Endothelial cell of umbilical vein (primary cell): Measurements from ENCODE around the gene CREG1. TPM values are rescaled to one million over a fixed set of nuclear protein-coding genes. Genes with fewer than 3 reads are reported as not detected.

Experiments used
- BruUV-seq: library from RNA; stranded (reverse); fragments of 400-500 nt; replicated peaks from 2 replicates; lab custom pipeline; 2021; lab: Mats Ljungman, UMichigan
- CTCF ChIA-PET: fragments of 300-600, 350-600 bp; sonication (Branson Sonifier 250); formaldehyde crosslinking; loops from one replicate; lab custom pipeline; 2021; ENCODE audit warnings: antibody characterized with exemption, inconsistent platforms; lab: Charles Lee
- POLR2A ChIA-PET: fragments of 300-600, 350-600 bp; sonication (Branson Sonifier 250); formaldehyde crosslinking; loops from one replicate; lab custom pipeline; 2021; ENCODE audit warnings: antibody characterized with exemption, inconsistent platforms; lab: Charles Lee
- DNase-seq: peaks from one replicate; pipeline ENCODE4 v3.0.0-alpha.2; 2011; ENCODE audit warnings: low read depth, low spot score
- FAIRE-seq: peaks from 2 replicates; lab custom pipeline; 2011; peaks lifted over from hg19 to GRCh38; lab: Jason Lieb, UNC
- H2AFZ ChIP-seq: 2 replicates; pipeline ENCODE4 v1.6.0; 2012; ENCODE audit warnings: low read depth, low read length, control low read depth, inconsistent platforms
- H3K27ac ChIP-seq: 2 replicates; pipeline ENCODE4 v1.5.1; 2011; ENCODE audit warnings: low read depth, mild to moderate bottlenecking, control low read depth, low read length, moderate library complexity; ENCODE audit not compliant: insufficient read depth
- H3K27me3 ChIP-seq, 2 experiments: 2 replicates each; pipeline versions ENCODE4 v1.6.0 to v1.6.1; 2011; ENCODE audit warnings: low read length in 2 of 2, mixed read lengths in 1 of 2; ENCODE audit not compliant: control insufficient read depth in 2 of 2, insufficient read depth in 2 of 2
- H3K36me3 ChIP-seq, 2 experiments: 2 replicates in 1 of 2; 3 replicates in 1 of 2; pipeline ENCODE4 v1.5.1; 2011; ENCODE audit warnings: low read length in 2 of 2, mild to moderate bottlenecking in 1 of 2, moderate library complexity in 1 of 2; ENCODE audit not compliant: control insufficient read depth in 2 of 2, insufficient read depth in 2 of 2; ENCODE audit errors: extremely low read depth in 1 of 2
- H3K4me1 ChIP-seq: 3 replicates; pipeline ENCODE4 v1.5.1; 2011; ENCODE audit warnings: mild to moderate bottlenecking, low read length; ENCODE audit not compliant: control insufficient read depth, insufficient read depth; ENCODE audit errors: extremely low read depth
- H3K4me2 ChIP-seq: 2 replicates; pipeline ENCODE4 v1.6.1; 2011; ENCODE audit warnings: low read length, control low read depth, mixed read lengths; ENCODE audit not compliant: insufficient read depth
- H3K4me3 ChIP-seq, 3 experiments: fragments of 200-600 bp in 1 of 3; sonication (generic), shearing (Covaris generic) in 1 of 3; replicated peaks in 1 of 3; 2 replicates each; pipeline ENCODE4 v1.5.1; 2011 to 2016; ENCODE audit warnings: control low read depth in 3 of 3, low read length in 3 of 3, mild to moderate bottlenecking in 2 of 3, inconsistent platforms in 1 of 3, low read depth in 1 of 3, moderate library complexity in 1 of 3; ENCODE audit not compliant: insufficient read depth in 1 of 3
- H3K79me2 ChIP-seq: 2 replicates; pipeline ENCODE4 v1.6.0; 2012; ENCODE audit warnings: low read length, inconsistent platforms; ENCODE audit not compliant: control insufficient read depth, insufficient read depth
- H3K9ac ChIP-seq: replicated peaks from 2 replicates; pipeline ENCODE3; 2011; ENCODE audit warnings: low read length, control low read depth; ENCODE audit not compliant: insufficient read depth; ENCODE audit errors: extremely low read depth
- H3K9me1 ChIP-seq: replicated peaks from 3 replicates; pipeline ENCODE4 v1.6.0; 2011; ENCODE audit warnings: mild to moderate bottlenecking, low read length; ENCODE audit not compliant: control insufficient read depth, insufficient read depth; ENCODE audit errors: extremely low read depth
- H3K9me3 ChIP-seq: replicated peaks from 2 replicates; pipeline ENCODE4 v1.5.1; 2012; ENCODE audit warnings: low read length, inconsistent platforms; ENCODE audit not compliant: control insufficient read depth, insufficient read depth
- H4K20me1 ChIP-seq: replicated peaks from 2 replicates; pipeline ENCODE3; 2011; ENCODE audit warnings: mild to moderate bottlenecking, low read length; ENCODE audit not compliant: control insufficient read depth, insufficient read depth; ENCODE audit errors: extremely low read depth
- CTCF ChIP-seq, 2 donors: IDR thresholded peaks; 1 replicate in 1 of 2; 2 replicates in 1 of 2; pipeline ENCODE4 v1.5.1; 2011; ENCODE audit warnings: low read length in 2 of 2, mild to moderate bottlenecking in 2 of 2, moderate library complexity in 2 of 2, control low read depth in 1 of 2, inconsistent platforms in 1 of 2, low read depth in 1 of 2; ENCODE audit not compliant: insufficient read depth in 1 of 2; ENCODE audit errors: extremely low read depth in 1 of 2
- EZH2 ChIP-seq: IDR thresholded peaks from 2 replicates; pipeline ENCODE4 v1.6.1; 2012; ENCODE audit warnings: borderline replicate concordance, low read depth, mild to moderate bottlenecking, moderate library complexity, low read length, inconsistent platforms; ENCODE audit not compliant: severe bottlenecking
- FOS ChIP-seq: IDR thresholded peaks from 2 replicates; pipeline ENCODE4 v1.6.1; 2011; ENCODE audit warnings: mild to moderate bottlenecking, low read length, moderate library complexity, borderline replicate concordance; ENCODE audit not compliant: insufficient read depth
- GATA2 ChIP-seq: IDR thresholded peaks from 2 replicates; pipeline ENCODE4 v1.7.0; 2011; ENCODE audit warnings: low read depth, mild to moderate bottlenecking, moderate library complexity, mixed read lengths, low read length; ENCODE audit not compliant: insufficient read length, insufficient read depth
- JUN ChIP-seq: IDR thresholded peaks from 2 replicates; pipeline ENCODE4 v1.6.1; 2011; ENCODE audit warnings: borderline replicate concordance, low read depth; ENCODE audit not compliant: insufficient read length, insufficient read depth
- MAX ChIP-seq: IDR thresholded peaks from 2 replicates; pipeline ENCODE4 v1.6.1; 2011; ENCODE audit not compliant: insufficient read depth, insufficient read length
- MYC ChIP-seq: IDR thresholded peaks from one replicate; pipeline ENCODE4 v1.6.1; 2011; ENCODE audit warnings: mild to moderate bottlenecking, low read depth, low read length
- POLR2A ChIP-seq: IDR thresholded peaks from 2 replicates; pipeline ENCODE4 v1.6.1; 2012; ENCODE audit warnings: low read depth, mild to moderate bottlenecking, control low read depth, low read length
- dilution Hi-C: fragments of 300-500 bp; cut with MboI; formaldehyde crosslinking; loops from one replicate; pipeline ENCODE4 v1.15.0; 2019; ENCODE audit warnings: low sequenced_read_pairs; ENCODE audit not compliant: extremely low pct_ligation_motif_present
- intact Hi-C: fragments of 100-400 bp; cut with micrococcal nuclease; formaldehyde crosslinking; loops from one replicate; pipeline ENCODE4 v1.10.0; 2022
- polyA plus RNA-seq, 4 experiments: library from polyadenylated mRNA; depleted of rRNA in 3 of 4; stranded (reverse) in 3 of 4; unstranded in 1 of 4; fragments of >200 nt; gene quantifications; 2 replicates each; pipeline versions ENCODE4 v1.2.1 to v1.2.3, GENCODE V29; 2011 to 2012; ENCODE audit warnings: missing spikeins in 1 of 4
- total RNA-seq: library from RNA; stranded (reverse); gene quantifications from 2 replicates; pipeline ENCODE4 v1.2.3, GENCODE V29; 2021

CREG1 gene
- total and polyA plus RNA-seq, 2 donors (not counting 3 experiments of a cell fraction or from before 2014, with no cell fraction given), result 10.3 to 15.8 TPM

GRCh38 chr1:167510244-167510643, 43.3 kb downstream of the CREG1 start:
- BruUV-seq, result no TSS peak
- no peak overlapping the region for H3K27ac ChIP-seq

GRCh38 chr1:167509587-167509986, 44.0 kb downstream of the CREG1 start:
- Histone ChIP-seq H3K36me3 (no peaks in the 10 kb centered on the region), H3K9ac (no peak overlapping the region), H3K79me2 (no peaks in the 10 kb centered on the region), H3K27ac (no peak overlapping the region), H3K4me2 (no peak overlapping the region), H3K27me3 (peaks cover 0 to 3% of the 10 kb centered on the region in 2 experiments), H3K4me1 (no peaks in the 10 kb centered on the region), H4K20me1 (no peaks in the 10 kb centered on the region), H3K4me3 (no peak overlapping the region), H3K9me1 (no peaks in the 10 kb centered on the region), H3K9me3 (no peaks in the 10 kb centered on the region), H2AFZ (no peak overlapping the region)
- ChIA-PET POLR2A (no interaction called here), CTCF (no interaction called here)
- DNase-seq, result no peak
- intact Hi-C loops, result no loop called here
- TF ChIP-seq CTCF (IDR thresholded peaks at IDR 0.05; ENCODE audit: extremely low read depth in 1 of 2, insufficient read depth in 1 of 2, low read depth in 1 of 2, low read length in 2 of 2) (no peak), JUN (no peak), MAX (no peak), GATA2 (no peak)
- BruUV-seq, result no TSS peak
- FAIRE-seq, result no peak
- dilution Hi-C loops, result no loop called here

More at GRCh38 chr1:167510244-167510643, 43.3 kb downstream of the CREG1 start:
- no peak overlapping the region for H3K4me2 ChIP-seq
- no peaks in the 10 kb centered on the region for H3K79me2 ChIP-seq
- TF ChIP-seq MAX (no peak), EZH2 (no peak), POLR2A (no peak), GATA2 (no peak), FOS (no peak), MYC (no peak)
- H4K20me1 ChIP-seq, result no peaks in the 10 kb centered on the region
- H3K27me3 ChIP-seq, result peaks cover 0 to 3% of the 10 kb centered on the region in 2 experiments
- no peak overlapping the region for H3K4me3 ChIP-seq
- no peaks in the 10 kb centered on the region for H3K36me3 ChIP-seq
- no peak overlapping the region for H2AFZ ChIP-seq
- dilution Hi-C loops (no loop called here), intact Hi-C loops (no loop called here)
- no peaks in the 10 kb centered on the region for H3K4me1 ChIP-seq
- ChIA-PET CTCF (no interaction called here), POLR2A (no interaction called here)
- no peak for FAIRE-seq
- no peaks in the 10 kb centered on the region for H3K9me1 ChIP-seq
- no peak for DNase-seq
- H3K9me3 ChIP-seq, result no peaks in the 10 kb centered on the region
- no peak overlapping the region for H3K9ac ChIP-seq
